Measurements from ENCODE around the gene CTXN1.

GRCh38 chr19:7965259-7965841, 39.4 kb upstream of the CTXN1 start:
- no peak for TF ChIP-seq POLR2A (IDR thresholded peaks at IDR 0.05)
- TF ChIP-seq CTCF (IDR thresholded peaks at IDR 0.05): no peak
- TF ChIP-seq EP300 (IDR thresholded peaks at IDR 0.05): no peak
- TF ChIP-seq POLR2AphosphoS5 (IDR thresholded peaks at IDR 0.05): no peak

All from stomach (tissue), 4 donors.